ENCODE data around the gene TMEM151A.
A peak's percentile ranks its signal among the peaks of the same experiment; 100 is the strongest.

Gene TMEM151A

GRCh38 chr11:66327171-66328030 is 35.7 kb downstream of the TMEM151A start:
- no peak overlapping the region for H3K9ac ChIP-seq (ENCODE audit: low read length)
- H3K4me1 ChIP-seq (ENCODE audit: control insufficient read depth, insufficient read depth, low read length): peaks cover 6% of the 10 kb centered on the region
- H3K27ac ChIP-seq (ENCODE audit: low read depth, low read length): peak overlapping the region; percentile 40
- H3K36me3 ChIP-seq (ENCODE audit: control insufficient read depth, insufficient read depth, low read length): peaks cover 2% of the 10 kb centered on the region
- H3K4me3 ChIP-seq (ENCODE audit: low read length): no peak overlapping the region
- no peaks in the 10 kb centered on the region for H3K27me3 ChIP-seq (ENCODE audit: control insufficient read depth, insufficient read depth, low read length)

- peaks cover 2% of the 10 kb centered on the region for H3K36me3 ChIP-seq (ENCODE audit: control insufficient read depth, insufficient read depth, low read length)
- peak overlapping the region; percentile 21 for H3K4me3 ChIP-seq (ENCODE audit: low read length)
- no peak overlapping the region for H3K9ac ChIP-seq (ENCODE audit: low read length)
- H3K27ac ChIP-seq (ENCODE audit: low read depth, low read length): no peak overlapping the region
- H3K27me3 ChIP-seq (ENCODE audit: control insufficient read depth, insufficient read depth, low read length): no peaks in the 10 kb centered on the region
- H3K4me1 ChIP-seq (ENCODE audit: control insufficient read depth, insufficient read depth, low read length): peaks cover 6% of the 10 kb centered on the region
These were observed 36.3 kb downstream of the TMEM151A start for GRCh38 chr11:66328031-66328301.

- no peak overlapping the region for H3K27ac ChIP-seq (ENCODE audit: low read depth, low read length)
- H3K27me3 ChIP-seq (ENCODE audit: control insufficient read depth, insufficient read depth, low read length): no peaks in the 10 kb centered on the region
- peaks cover 6% of the 10 kb centered on the region for H3K4me1 ChIP-seq (ENCODE audit: control insufficient read depth, insufficient read depth, low read length)
- H3K4me3 ChIP-seq (ENCODE audit: low read length): peak overlapping the region; percentile 21
- H3K9ac ChIP-seq (ENCODE audit: low read length): peak overlapping the region; percentile 5
- H3K36me3 ChIP-seq (ENCODE audit: control insufficient read depth, insufficient read depth, low read length): peaks cover 2% of the 10 kb centered on the region
These were observed 36.8 kb downstream of the TMEM151A start for GRCh38 chr11:66328302-66329144.

GRCh38 chr11:66329165-66329673 is 37.5 kb downstream of the TMEM151A start:
- Histone ChIP-seq H3K36me3 (ENCODE audit: control insufficient read depth, insufficient read depth, low read length) (peaks cover 2% of the 10 kb centered on the region), H3K9ac (ENCODE audit: low read length) (no peak overlapping the region), H3K4me1 (ENCODE audit: control insufficient read depth, insufficient read depth, low read length) (peaks cover 6% of the 10 kb centered on the region), H3K4me3 (ENCODE audit: low read length) (no peak overlapping the region), H3K27ac (ENCODE audit: low read depth, low read length) (no peak overlapping the region), H3K27me3 (ENCODE audit: control insufficient read depth, insufficient read depth, low read length) (no peaks in the 10 kb centered on the region)

- no peak overlapping the region for H3K4me3 ChIP-seq (ENCODE audit: low read length)
- H3K9ac ChIP-seq (ENCODE audit: low read length): no peak overlapping the region
- H3K36me3 ChIP-seq (ENCODE audit: control insufficient read depth, insufficient read depth, low read length): peaks cover 2% of the 10 kb centered on the region
- peaks cover 9% of the 10 kb centered on the region for H3K4me1 ChIP-seq (ENCODE audit: control insufficient read depth, insufficient read depth, low read length)
- no peaks in the 10 kb centered on the region for H3K27me3 ChIP-seq (ENCODE audit: control insufficient read depth, insufficient read depth, low read length)
- no peak overlapping the region for H3K27ac ChIP-seq (ENCODE audit: low read depth, low read length)
These were observed 39.2 kb downstream of the TMEM151A start for GRCh38 chr11:66330931-66331330.

GRCh38 chr11:66331542-66332370 is 40.1 kb downstream of the TMEM151A start:
- no peak overlapping the region for H3K4me3 ChIP-seq (ENCODE audit: low read length)
- no peaks in the 10 kb centered on the region for H3K27me3 ChIP-seq (ENCODE audit: control insufficient read depth, insufficient read depth, low read length)
- H3K36me3 ChIP-seq (ENCODE audit: control insufficient read depth, insufficient read depth, low read length): peaks cover 2% of the 10 kb centered on the region
- H3K4me1 ChIP-seq (ENCODE audit: control insufficient read depth, insufficient read depth, low read length): peaks cover 12% of the 10 kb centered on the region
- H3K9ac ChIP-seq (ENCODE audit: low read length): no peak overlapping the region
- H3K27ac ChIP-seq (ENCODE audit: low read depth, low read length): no peak overlapping the region

GRCh38 chr11:66332371-66333219 is 40.9 kb downstream of the TMEM151A start:
- H3K9ac ChIP-seq (ENCODE audit: low read length): no peak overlapping the region
- peaks cover 10% of the 10 kb centered on the region for H3K4me1 ChIP-seq (ENCODE audit: control insufficient read depth, insufficient read depth, low read length)
- no peaks in the 10 kb centered on the region for H3K27me3 ChIP-seq (ENCODE audit: control insufficient read depth, insufficient read depth, low read length)
- H3K36me3 ChIP-seq (ENCODE audit: control insufficient read depth, insufficient read depth, low read length): peaks cover 5% of the 10 kb centered on the region
- no peak overlapping the region for H3K27ac ChIP-seq (ENCODE audit: low read depth, low read length)
- no peak overlapping the region for H3K4me3 ChIP-seq (ENCODE audit: low read length)

- Histone ChIP-seq H3K27ac (ENCODE audit: low read depth, low read length) (no peak overlapping the region), H3K4me1 (ENCODE audit: control insufficient read depth, insufficient read depth, low read length) (peaks cover 10% of the 10 kb centered on the region), H3K27me3 (ENCODE audit: control insufficient read depth, insufficient read depth, low read length) (no peaks in the 10 kb centered on the region), H3K4me3 (ENCODE audit: low read length) (no peak overlapping the region), H3K9ac (ENCODE audit: low read length) (no peak overlapping the region), H3K36me3 (ENCODE audit: control insufficient read depth, insufficient read depth, low read length) (peaks cover 11% of the 10 kb centered on the region)
These were observed 41.7 kb downstream of the TMEM151A start for GRCh38 chr11:66333220-66333877.

- H3K9ac ChIP-seq (ENCODE audit: low read length): no peak overlapping the region
- no peak overlapping the region for H3K4me3 ChIP-seq (ENCODE audit: low read length)
- H3K27me3 ChIP-seq (ENCODE audit: control insufficient read depth, insufficient read depth, low read length): no peaks in the 10 kb centered on the region
- H3K36me3 ChIP-seq (ENCODE audit: control insufficient read depth, insufficient read depth, low read length): peaks cover 13% of the 10 kb centered on the region
- no peak overlapping the region for H3K27ac ChIP-seq (ENCODE audit: low read depth, low read length)
- peaks cover 10% of the 10 kb centered on the region for H3K4me1 ChIP-seq (ENCODE audit: control insufficient read depth, insufficient read depth, low read length)
These were observed 42.4 kb downstream of the TMEM151A start for GRCh38 chr11:66333896-66334604.

- Histone ChIP-seq H3K4me3 (ENCODE audit: low read length) (peak overlapping the region; percentile 81), H3K27ac (ENCODE audit: low read depth, low read length) (no peak overlapping the region), H3K4me1 (ENCODE audit: control insufficient read depth, insufficient read depth, low read length) (peaks cover 10% of the 10 kb centered on the region), H3K27me3 (ENCODE audit: control insufficient read depth, insufficient read depth, low read length) (no peaks in the 10 kb centered on the region), H3K36me3 (ENCODE audit: control insufficient read depth, insufficient read depth, low read length) (peaks cover 20% of the 10 kb centered on the region), H3K9ac (ENCODE audit: low read length) (peak overlapping the region; percentile 11)
These were observed 43.1 kb downstream of the TMEM151A start for GRCh38 chr11:66334605-66335442.

Measured in rectal smooth muscle tissue (tissue), 1 donor.